ENCODE measurements around the gene ELP1.
"Not testable (repeated sequence)": the region's sequence is repeated elsewhere in the genome, so short reads cannot be mapped to it uniquely, and the experiment has no call there.

ELP1 gene

DNA sequence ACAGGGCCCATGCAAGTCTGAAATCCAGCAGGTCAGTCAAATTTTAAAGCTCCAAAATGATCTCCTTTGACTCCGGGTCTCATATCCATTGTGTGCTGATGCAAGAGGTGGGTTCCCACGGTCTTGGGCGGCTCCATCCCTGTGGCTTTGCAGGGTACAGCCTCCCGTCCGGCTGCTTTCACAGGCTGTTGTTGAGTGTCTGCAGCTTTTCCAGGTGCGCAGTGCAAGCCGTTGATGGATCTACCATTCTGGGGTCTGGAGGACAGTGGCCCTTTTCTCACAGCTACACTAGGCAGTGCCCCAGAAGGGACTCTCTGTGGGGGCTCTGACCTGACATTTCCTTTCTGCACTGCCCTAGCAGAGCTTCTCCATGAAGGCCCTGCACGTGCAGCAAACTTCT lies 85.6 kb downstream of the ELP1 start:
- FAIRE-seq = not testable (repeated sequence)

DNA sequence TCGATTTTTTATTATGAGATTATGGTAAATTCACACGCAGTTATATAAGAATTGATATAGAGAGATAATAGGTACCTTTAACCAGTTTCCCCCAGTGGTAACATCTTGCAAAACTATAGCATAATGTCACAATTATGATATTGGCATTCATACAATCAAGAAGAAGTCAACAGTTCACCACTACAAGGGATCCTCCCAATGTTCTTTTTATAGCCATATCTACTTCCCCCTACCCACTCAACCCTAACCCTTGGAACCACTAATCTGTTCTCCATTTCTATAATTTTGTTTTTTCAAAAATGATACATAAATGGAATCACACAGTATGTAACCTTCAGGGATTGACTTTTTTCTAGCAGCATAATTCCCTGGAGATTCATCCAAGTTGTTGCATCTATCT lies 88.0 kb downstream of the ELP1 start:
- FAIRE-seq = no peak

DNA sequence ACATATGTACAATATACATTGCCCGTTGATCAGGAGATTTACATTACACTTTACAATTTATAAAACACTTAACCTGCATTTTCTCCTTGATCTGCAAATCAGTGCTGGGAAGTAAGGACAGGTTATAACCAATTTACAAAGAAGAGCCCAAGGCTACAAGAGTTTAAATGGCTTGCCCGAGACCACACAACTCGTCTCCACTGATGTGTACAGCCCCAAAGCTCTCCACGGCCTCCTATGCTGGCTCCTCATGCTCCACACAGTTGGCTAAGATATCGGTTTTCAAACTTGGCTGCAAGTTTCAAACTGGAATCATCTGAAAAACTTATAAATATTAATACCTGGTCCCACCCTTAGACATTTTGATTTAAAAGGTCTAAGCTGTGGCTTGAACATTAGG lies 88.4 kb downstream of the ELP1 start:
- no peak for FAIRE-seq

DNA sequence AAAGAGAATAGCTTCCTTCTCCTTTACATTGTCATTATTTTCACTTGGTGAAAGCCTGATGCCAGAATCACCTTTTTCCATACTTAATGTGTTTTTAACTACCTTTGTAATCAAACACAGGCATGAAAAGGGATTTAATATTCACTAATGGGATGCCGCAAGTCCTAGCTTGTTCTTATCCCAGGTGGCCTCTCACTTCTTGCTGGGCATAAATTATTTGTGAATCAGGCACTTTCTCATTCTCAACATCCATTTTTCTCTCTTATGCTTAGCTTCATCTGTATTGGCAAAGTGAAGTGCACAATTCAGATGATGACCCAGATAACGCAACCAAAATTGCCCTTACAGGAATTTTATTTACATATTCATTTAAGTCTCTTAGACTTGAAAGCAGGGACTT lies 89.1 kb downstream of the ELP1 start:
- no peak for FAIRE-seq

DNA sequence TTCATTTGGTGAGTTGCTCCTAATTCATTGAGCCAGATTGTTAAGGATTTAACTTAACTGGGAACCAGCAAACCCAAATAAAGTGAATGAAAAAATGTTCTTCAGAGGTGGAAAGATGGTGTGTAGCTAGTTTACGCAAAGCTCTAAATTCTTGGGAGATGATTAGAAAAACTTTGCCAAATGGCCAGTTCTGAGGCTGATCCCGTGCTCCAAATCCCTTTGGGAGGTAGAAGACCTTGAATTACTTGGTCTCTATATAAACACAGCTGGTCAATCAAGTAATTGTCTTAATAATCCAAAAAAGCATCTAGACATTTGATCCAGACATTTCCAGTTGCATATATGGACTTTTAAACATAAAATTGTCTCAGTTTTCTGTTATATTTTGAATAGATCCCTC lies 89.5 kb downstream of the ELP1 start:
- FAIRE-seq = no peak

DNA sequence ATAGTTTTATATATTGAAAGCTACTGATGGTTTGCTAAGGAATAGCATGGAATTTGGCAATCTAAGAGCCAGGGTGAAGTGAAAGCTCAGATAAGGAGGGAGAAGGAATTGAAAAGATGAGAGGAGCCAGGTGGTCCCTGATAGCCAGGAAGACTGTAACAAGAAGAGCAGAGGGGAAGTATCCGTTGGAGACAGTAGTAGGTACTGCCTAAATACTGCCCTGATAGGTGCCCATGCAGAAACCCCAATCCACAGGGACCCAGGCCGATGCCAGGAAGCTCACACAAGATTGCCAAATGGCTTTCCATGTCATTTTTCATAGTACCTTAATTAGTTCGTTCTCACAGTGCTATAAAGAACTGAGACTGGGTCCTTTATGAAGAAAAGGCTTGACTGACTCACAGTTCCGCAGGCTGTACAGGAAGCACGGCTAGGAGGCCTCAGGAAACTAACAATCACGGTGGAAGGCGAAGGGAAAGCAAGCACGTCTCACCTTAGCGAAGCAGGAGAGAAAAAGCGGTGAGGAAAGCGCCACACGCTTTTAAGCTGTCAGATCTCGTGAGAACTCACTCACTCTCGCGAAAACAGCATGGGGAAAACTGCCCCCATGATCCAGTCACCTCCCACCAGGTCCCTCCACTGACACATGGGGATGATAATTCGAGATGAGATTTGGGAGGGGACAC lies 91.2 kb downstream of the ELP1 start:
- FAIRE-seq = no peak

DNA sequence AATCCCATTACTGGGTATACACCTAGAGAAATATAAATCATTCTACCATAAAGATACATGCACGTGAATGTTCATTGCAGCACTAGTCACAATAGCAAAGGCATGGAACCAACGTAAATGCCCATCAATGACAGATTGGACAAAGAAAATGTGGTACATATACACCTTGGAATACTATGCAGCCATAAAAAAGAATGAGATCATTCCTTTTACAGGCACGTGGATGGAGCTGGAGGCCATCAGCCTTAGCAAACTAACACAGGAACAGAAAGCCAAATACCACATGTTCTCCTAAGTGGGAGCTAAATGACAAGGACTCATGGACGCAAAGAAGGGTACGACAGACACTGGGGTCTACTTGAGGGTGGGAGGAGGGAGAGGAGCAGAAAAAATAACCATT lies 94.4 kb downstream of the ELP1 start:
- not testable (repeated sequence) for FAIRE-seq

DNA sequence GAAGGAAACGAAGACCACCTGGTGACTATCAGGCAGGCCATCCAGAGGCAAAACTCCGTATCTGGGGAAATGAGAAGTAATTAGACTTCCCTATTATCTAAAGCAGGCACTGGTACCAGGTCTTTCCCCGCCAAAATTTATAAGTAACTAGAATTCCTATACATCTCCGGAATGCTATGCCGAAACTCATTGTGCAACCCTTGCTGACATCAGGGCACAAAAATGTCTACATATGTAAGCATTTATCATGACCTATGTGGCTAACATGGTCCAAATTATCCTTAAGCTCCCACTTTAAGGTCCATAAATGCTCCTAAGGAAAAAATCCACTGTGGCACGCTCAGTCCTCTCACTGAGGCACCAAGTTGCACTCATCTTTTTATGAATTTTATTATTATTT lies 95.9 kb downstream of the ELP1 start:
- FAIRE-seq = no peak

DNA sequence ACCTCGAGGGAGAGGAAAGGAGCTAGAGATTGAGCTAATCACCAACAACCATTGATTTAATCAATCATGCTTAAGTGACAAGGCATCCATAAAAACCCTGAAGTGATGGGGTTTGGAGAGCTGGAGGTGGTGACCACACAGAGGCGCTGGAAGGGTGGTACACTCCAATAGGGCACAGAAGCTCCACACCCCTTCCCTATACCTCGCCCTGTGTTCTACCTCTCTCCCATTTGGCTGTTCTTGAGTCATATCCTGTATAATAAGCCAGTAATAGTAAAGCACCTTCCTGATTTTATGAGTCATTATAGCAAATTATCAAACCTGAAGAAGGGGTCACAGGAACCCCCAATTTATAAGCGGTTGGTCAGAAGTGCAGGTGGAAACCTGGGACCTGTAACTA lies 96.4 kb downstream of the ELP1 start:
- no peak for FAIRE-seq

DNA sequence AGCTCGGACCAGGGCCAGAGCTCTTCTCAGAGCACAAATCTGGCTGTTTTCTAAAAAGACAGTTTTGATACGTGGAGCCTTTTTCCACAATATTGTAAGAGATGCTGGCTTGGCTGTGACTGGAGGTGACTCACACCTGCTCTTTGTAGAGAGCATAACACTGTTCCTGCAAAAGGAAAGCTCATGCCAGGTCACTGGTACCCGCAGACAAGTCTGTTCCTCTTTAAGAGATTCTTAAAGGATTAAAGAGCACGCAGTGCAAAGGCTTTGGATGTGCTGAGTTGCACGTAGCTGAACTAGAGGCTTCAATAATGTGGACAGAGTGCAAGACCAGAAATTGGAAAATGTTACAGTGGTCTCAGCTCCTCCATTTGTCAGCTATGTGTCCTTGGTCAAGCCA lies 97.1 kb downstream of the ELP1 start:
- FAIRE-seq = no peak

DNA sequence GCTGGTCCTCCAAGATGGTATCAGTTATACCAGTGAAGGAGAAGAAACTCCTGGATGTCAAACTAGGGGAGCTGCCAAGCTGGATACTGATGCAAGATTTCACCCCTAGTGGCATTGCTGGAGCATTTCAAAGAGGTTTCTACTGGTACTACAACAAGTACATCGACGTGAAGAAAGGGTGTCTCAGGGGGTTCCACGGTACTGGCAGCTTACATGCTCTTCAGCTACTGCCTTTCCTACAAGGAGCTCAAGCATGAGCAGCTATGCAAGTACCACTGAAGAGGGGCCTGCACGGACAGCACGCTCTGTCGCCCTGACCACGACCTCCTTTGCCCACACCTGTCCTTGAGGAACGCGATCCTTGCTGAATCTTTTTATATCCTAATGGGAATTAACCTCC lies 97.6 kb downstream of the ELP1 start:
- FAIRE-seq = no peak

DNA sequence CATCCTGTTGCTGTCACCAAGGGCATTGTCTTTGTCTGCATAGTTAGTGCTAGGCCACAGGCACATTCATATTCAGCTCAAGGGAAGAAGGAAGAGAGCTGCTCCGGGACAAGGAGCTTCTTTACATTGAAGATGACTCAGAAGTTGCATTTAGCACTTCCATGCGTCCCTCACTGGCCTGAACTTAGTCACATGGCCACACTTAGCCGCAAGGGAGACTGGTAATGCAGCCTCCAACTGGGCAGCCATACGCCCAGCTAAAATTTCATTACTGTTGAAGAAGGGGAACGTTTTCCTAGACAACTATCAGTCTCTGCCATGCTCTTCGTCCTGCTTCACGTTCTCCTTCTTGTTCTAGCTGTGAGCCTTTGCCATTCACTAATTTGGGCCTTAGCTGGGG lies 98.1 kb downstream of the ELP1 start:
- FAIRE-seq = no peak

DNA sequence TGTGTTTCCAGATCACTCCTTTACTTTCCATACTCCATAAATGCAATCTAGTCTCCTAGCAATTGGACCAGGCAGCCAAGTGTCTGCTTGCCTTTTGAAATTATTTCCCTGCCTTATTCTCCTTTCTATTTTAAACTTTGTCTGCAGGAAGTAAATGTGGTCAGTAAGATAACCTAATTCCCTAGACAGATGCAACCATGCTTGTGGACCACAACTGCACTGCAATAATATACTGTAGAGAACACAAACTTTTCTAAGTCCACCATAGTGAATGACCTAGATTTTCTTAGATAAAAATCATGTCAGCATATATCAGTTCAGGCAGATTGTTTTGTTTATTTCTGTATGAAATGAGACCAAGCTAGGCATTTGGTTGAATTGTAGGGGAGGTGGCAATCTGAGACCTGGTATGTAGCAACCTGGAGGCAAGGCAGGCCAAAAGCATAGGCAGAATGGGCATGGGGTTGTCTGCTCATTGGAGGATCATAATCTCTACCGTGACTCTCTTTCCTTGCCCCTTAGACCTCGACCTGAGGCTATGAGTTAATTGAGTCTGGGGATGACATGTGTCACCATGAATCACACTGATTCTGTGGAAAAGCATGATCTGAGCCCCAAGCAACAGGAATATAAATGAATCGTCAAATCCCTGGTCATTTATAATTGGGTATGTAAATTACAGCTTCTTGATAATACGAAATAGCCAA lies 98.8 kb downstream of the ELP1 start:
- no peak for FAIRE-seq

DNA sequence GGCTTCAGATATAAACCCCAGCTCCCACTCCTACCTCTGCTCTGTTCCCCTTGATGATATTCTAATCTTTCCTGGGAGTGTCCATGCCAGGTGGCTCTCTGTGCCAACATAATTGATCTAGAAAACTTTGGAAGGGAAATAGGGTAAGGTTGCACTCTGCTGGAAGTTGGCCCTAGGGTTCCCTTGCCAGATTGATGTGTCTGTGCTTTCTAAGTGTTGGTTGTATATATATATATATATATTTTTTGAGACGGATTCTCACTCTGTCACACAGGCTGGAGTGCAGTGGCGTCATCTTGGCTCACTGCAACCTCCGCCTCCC lies 101.8 kb downstream of the ELP1 start:
- no peak for FAIRE-seq

DNA sequence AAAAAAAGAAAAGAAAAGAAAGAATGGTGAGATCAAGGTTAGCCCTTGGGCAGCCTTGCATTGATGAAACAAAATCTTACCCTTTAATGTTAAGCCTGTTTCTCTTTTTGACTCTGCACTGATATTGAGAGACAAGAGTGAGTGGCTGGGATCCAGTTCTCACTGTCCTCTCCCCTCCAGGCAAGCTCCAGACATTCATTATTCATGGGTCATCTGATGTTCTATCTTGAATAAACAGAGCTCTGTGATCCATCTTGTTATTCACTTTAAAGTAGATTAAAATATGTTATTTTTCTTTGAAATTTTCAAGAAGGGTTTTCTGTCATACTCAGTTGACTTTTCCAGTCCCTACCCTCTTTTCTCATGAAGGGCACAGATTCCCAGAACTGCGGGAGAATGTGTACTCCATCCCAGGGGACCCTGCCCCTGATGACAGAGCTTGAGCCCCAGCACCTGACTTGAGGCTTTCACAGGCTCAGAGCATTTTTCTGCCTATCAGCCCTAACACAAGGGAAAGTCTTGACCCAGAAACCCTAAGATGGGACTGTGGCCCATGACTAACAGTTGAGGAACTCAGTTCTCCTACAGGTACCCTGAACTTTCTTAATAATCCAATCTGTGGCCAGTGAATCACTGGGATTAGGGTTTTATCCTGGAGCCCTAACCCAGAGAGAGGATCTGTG lies 102.3 kb downstream of the ELP1 start:
- FAIRE-seq = no peak

DNA sequence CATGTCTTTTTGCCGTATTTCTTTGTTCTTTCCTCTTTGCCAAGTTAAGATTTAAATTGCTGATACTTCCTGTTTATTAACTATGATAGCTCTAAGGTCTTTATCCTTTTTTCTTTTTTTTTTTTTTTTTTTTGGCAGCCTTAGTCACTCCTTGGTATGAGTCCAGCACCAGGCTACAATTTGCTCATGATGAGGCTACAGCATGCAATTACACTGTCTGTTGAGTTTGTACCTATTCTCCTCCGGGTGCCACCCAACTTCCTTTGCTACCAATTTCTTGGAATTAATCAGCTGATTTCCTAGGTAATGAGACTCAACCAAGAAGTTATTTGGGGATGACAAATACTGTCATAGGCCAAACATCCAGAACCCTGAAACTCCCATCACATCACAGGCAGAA lies 103.7 kb downstream of the ELP1 start:
- no peak for FAIRE-seq

DNA sequence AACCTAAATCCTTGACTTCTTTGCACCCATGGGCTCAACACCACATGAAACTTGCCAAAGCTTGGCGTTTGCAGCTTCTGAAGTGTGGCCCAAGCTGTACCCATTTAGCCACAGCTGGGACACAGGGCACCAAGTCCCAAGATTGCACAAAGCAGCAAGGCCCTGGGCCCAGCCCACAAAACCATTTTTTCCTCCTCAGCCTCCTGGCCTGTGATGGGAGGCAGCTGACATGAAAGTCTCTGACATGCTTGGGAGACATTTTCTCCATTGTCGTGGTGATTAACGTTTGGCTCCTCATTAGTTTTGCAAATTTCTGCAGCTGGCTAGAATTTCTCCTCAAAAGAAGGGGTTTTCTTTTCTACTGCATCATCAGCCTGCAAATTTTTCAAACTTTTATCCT lies 110.1 kb downstream of the ELP1 start:
- no peak for FAIRE-seq

All from endometrium (tissue), 2 donors.